SK-MEL-5 (cell line): ENCODE data around the gene TRMO. TPM values are rescaled to one million over a fixed set of nuclear protein-coding genes. Genes with fewer than 3 reads are reported as not detected.
"Not testable (repeated sequence)": the region's sequence is repeated elsewhere in the genome, so short reads cannot be mapped to it uniquely, and the experiment has no call there.

Experiments used
- DNase-seq: peaks from one replicate; pipeline ENCODE4 v3.0.0-alpha.2; 2016; ENCODE audit warnings: low read depth, low spot score
- in situ Hi-C: cut with HindIII; loops from 2 replicates; pipeline ENCODE4 v1.10.0; 2016; ENCODE audit warnings: low sequenced_read_pairs, high pct_unique_total_duplicates, low pct_unique_long_range_greater_than_20kb
- polyA plus RNA-seq, 2 experiments: library from polyadenylated mRNA; depleted of rRNA; stranded (reverse); fragments of >200 nt; gene quantifications; 2 replicates each; pipeline ENCODE4 v1.2.3, GENCODE V29; 2015
- total RNA-seq: library from RNA; depleted of rRNA; stranded (reverse); fragments of >200 nt; shearing (Covaris generic); gene quantifications from 2 replicates; pipeline ENCODE4 v1.2.3, GENCODE V29; 2014; rRNA removed

Gene TRMO, protein sequence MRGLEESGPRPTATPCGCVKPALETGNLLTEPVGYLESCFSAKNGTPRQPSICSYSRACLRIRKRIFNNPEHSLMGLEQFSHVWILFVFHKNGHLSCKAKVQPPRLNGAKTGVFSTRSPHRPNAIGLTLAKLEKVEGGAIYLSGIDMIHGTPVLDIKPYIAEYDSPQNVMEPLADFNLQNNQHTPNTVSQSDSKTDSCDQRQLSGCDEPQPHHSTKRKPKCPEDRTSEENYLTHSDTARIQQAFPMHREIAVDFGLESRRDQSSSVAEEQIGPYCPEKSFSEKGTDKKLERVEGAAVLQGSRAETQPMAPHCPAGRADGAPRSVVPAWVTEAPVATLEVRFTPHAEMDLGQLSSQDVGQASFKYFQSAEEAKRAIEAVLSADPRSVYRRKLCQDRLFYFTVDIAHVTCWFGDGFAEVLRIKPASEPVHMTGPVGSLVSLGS
- 28.6 and 32.6 TPM in 2 replicates for total RNA-seq
- polyA plus RNA-seq (2015; cell fraction: cytosol; rRNA removed) = 12.8 and 14.8 TPM in 2 replicates
- 26.4 and 40.7 TPM in 2 replicates for polyA plus RNA-seq (2015; cell fraction: nucleus; rRNA removed)

DNA sequence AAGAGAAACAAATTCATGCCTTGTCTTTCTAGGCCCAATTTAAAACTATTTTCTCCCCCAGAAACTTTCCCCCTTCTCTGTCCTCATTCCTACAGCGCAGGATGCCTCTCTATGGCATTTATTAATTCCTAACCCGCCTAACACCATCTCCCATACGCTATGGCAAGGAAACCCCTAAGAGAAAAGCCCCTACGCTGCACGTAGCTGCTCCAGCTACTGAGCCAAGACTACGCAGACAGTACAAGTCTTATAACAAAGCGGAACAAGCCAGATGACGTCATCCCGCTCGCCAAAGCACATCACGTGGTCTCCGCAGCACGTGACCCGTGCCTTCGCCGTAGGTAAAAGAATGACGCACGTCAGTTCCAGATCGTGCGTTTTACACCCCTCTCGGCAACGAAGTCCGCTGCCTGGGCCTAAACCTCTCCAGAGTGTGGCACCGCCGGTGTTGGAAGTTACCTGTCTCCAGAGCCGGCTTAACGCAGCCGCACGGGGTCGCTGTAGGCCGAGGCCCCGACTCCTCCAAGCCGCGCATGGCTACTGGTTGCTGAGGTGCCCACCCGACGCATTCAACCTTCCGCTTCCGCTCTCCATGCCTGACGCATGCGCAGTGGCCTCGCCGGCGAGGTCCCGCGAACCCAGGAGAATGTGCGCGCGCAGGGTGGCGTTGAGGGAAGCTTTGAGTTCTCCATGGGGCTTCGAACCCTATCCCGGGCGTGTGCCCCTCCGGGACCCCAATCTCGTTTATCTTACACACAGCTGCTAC is at the start of gene TRMO:
TRMO (minus strand) TSS at position 542 of the 766 bp plus-strand sequence; CDS start at position 535, 7 bp downstream.
- in situ Hi-C loops = loop anchor here (10.0 kb wide), 1 partner anchor 93 kb away; no protein-coding TSS in a partner anchor

DNA sequence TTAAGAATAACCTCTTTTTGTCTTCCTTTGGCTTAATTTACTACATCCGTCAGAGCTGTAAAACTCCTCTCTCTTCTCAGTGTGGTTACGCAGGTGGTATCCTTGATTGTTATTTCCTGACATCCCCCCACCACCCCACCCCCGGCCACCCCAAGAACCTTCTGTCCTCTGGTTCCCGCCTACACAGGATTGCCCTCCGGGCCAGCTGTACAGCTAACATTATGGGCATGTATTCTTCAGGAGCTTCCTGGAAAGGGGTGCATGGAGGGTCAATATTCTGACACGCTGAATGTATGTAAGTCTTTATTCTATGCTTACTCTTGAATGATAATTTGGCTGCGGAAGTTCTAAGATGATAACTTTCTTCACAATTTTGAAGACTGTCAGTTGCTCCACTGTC is 47.9 kb upstream of the TRMO start:
- no peak for DNase-seq
- in situ Hi-C loops = no loop called here

More for the DNA sequence above, at the start of gene TRMO:
- peak; percentile 97 for DNase-seq

DNA sequence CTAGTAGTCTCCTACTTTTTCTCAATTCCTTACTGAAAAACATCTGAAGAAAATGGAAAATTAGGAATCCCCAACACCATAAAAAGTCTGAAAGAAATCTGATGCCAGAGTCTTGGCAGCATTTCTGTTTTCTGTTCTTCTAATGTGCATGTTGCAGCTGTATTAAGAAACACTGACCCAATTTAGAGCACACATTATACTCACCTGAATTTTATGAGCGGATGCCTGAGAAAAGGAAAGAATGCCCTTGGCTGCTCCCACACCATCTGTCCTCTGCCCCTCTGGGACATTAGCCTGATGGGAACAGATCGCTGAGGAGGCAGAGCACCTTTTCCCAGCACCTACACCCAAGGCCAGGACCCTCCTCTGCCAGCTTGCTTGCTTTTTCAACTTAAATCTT is 46.7 kb upstream of the TRMO start:
- DNase-seq = no peak
- in situ Hi-C loops = no loop called here

DNA sequence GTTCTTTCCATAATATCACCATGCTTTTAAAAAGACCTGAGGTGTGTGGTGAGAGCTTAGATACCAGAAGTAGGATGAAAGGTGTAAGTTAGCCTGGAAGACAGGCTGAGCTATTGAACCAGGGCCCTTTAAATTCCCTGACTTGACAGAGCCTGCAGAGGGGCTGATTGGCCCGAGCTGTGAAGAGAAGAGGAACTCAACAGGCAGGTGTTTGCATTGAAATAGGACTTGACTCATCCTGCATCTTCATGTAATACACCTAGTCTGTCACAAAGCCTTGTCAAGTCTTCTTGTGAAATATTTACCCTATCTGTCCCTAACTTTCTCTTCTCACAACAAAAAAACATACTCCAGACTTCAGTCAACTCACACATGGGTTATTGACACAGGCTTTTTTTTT is 44.2 kb upstream of the TRMO start:
- in situ Hi-C loops = no loop called here
- no peak for DNase-seq

DNA sequence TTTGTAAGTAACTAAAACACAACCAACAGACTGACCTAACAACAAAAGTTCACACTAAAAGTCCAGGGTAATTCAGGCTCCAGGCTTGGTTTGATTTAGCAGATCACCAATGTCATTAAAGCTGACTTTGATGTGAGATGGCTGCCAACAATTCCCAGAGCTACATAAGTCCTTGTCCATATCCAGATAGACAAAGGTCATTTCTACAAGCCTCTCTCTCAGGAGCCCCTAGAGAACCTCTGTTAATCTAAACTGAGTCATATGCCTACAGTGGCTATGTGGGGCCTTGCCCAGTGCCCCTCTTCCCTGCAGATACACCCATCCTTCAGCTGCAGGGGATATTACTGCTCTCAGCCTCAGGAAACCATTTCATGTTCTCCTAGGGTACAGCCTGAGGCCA is 42.6 kb upstream of the TRMO start:
- in situ Hi-C loops = no loop called here
- no peak for DNase-seq

- in situ Hi-C loops = no loop called here
- DNase-seq = no peak
These were observed 40.9 kb upstream of the TRMO start for GRCh38 chr9:97963232-97963631.

- in situ Hi-C loops = no loop called here
- no peak for DNase-seq
These were observed 40.3 kb upstream of the TRMO start for GRCh38 chr9:97962575-97962974.

GRCh38 chr9:97962136-97962535 is 39.8 kb upstream of the TRMO start:
- DNase-seq = no peak
- in situ Hi-C loops = no loop called here

DNA sequence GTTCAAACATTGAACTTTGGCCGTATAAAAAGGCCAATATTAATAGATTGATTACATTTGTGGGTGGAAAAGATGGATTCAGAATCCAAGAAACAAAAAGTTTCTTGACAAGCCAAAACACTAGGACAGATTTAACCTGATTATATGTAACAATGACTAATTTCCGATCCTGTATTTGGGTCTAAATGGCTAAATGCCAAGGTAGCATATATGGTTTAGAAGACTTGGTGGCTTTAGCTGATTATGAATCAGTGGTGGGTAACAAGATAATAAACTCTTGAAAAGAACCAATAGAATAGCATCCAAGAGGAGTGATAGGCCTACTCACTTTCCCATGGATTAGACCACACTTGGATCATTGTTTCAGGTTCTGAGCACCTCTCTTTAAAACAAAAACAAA is 39.1 kb upstream of the TRMO start:
- in situ Hi-C loops = no loop called here
- no peak for DNase-seq

DNA sequence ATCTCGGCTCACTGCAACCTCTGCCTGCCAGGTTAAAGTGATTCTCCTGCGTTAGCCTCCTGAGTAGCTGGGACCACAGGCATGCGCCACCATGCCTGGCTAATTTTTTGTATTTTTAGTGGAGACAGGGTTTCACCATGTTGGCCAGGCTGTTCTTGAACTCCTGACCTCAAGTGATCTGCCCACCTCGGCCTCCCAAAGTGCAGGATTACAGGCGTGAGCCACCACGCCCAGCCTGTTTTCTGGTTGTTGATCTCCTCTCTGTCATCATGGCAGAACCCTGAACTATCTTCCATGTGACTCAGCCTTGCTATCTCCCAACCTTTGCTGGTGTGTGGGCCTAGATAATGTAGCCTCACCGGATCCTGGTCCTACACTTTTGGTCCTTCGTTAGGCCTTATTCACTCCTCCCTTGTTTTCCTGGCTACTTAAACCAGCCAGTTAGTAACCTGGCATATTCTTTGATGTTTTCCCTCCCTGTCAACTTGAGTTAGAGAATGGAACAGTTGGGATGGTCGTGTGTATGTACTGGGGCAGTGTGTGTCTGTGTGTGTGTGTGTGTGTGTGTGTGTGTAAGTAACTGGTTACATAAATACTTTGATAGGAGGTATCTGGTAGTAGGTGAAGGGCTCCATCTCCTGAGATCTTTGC is 38.5 kb upstream of the TRMO start:
- DNase-seq, in situ Hi-C loops: not testable (repeated sequence)

- no peak for DNase-seq
- in situ Hi-C loops = no loop called here
These were observed 37.3 kb upstream of the TRMO start for GRCh38 chr9:97959585-97959984.

GRCh38 chr9:97958812-97959511 is 36.7 kb upstream of the TRMO start:
- in situ Hi-C loops = no loop called here
- DNase-seq = peak; percentile 54

DNA sequence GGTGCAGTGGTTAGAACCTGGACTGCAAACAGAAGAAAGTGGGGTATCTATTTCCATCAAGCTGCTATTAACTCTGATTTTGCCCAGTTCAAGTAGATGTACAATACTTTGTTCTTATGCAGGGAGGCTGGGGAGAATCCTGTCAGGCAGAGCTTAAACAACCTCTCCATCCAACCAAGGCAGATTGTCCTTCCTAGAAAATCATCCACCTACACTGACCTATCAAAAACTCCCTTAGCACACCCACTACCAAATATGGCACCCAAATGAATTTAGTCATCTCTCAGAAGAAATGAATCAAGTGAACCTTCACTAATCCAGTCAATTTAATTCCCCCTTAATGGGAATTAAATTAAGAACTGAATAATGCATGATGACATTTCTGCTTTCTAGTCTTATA is 34.0 kb upstream of the TRMO start:
- in situ Hi-C loops = no loop called here
- DNase-seq = no peak

GRCh38 chr9:97954550-97954989 is 32.3 kb upstream of the TRMO start:
- in situ Hi-C loops = no loop called here
- peak; percentile 72 for DNase-seq

DNA sequence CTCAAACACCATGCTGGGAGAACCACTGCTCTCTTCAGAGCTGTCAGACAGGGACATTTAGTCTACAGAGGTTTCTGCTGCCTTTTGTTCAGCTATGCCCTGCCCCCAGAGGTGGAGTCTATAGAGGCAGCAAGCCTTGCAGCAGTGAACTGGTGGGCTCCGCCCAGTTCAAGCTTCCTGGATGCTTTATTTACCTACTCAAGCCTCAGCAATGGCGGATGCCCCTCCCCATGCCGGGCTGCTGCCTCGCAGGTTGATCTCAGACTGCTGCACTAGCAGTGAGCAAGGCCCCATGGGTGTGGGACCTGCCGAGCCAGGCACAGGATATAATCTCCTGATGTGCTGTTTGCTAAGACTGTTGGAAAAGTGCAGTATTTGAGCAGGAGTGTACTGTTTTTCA is 28.6 kb upstream of the TRMO start:
- in situ Hi-C loops, DNase-seq: not testable (repeated sequence)

- in situ Hi-C loops, DNase-seq: not testable (repeated sequence)
These were observed 24.8 kb upstream of the TRMO start for GRCh38 chr9:97947094-97947493.

GRCh38 chr9:97945470-97945869 is 23.2 kb upstream of the TRMO start:
- DNase-seq, in situ Hi-C loops: not testable (repeated sequence)
